SK-N-SH (cell line): ENCODE data around the gene WSCD1.

ENCODE experiments used
- POLR2AphosphoS5 ChIP-seq: IDR thresholded peaks from 2 replicates; pipeline ENCODE4 v1.6.1; 2012; ENCODE audit warnings: low read depth, low read length
- USF2 ChIP-seq: fragments of 150-350 bp; IDR thresholded peaks from 2 replicates; pipeline ENCODE4 v1.6.1; 2017; ENCODE audit warnings: antibody characterized with exemption, low read length, low read depth, borderline replicate concordance

DNA sequence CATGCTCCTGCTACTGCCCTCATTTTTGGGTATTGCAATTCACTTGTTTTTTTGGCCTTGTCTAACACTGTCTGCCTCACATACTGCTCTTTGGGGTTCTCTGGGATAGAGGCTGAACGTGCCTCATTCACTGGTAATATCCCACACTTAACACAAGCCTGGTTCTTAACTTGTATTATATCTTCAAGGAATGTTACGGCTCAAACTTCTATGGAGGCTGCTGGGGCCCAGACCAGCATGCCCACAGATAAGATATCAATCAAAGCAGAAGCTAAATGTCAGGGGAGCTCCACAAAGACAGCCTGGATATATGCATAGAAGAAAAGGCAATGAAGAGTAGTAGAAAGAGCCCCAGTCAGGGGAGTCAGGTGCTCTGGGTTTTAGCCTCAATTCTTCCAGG lies 103.5 kb downstream of the WSCD1 start:
- TF ChIP-seq USF2 (no peak), POLR2AphosphoS5 (no peak)
